ENCODE measurements around the gene TLCD4. TPM values are rescaled to one million over a fixed set of nuclear protein-coding genes. Genes with fewer than 3 reads are reported as not detected.

TLCD4 gene
- total RNA-seq, 1 experiment from 2014 or later: 14.1 TPM

DNA sequence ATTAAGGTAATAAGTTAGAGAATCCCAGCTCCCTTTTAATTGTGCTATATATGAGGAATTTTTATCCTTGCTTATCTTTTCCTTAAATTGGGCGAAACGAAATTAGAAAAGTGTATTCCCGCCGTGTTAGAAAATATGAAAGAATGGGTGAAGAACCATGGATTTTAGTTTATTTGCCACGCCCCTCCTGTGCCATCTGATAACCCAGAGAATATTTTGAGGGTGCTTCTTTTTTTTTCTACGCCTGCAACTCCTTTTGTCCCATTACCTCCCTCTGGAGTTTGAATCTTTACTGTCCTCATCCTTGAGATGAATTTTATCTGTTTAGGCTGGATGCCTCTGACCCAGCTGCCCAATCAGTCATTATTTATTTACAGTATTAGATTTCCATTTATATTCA is 1.6 kb downstream of the TLCD4 start:
- no peaks in the 10 kb centered on the region for H3K27me3 ChIP-seq (replicated peaks; ENCODE audit: control insufficient read depth, insufficient read depth, low read length)
- TSS peak; percentile 54 for BruUV-seq (replicated peaks)
- H3K9me3 Mint-ChIP-seq (ENCODE audit: unreplicated experiment): no peaks in the 10 kb centered on the region
- H3K27ac Mint-ChIP-seq (ENCODE audit: unreplicated experiment): no peak overlapping the region
- no peaks in the 10 kb centered on the region for H3K9me3 ChIP-seq
- intact Hi-C loops (cut with micrococcal nuclease; ENCODE audit: unreplicated experiment): no loop called here
- TF ChIP-seq, protein P1, sequence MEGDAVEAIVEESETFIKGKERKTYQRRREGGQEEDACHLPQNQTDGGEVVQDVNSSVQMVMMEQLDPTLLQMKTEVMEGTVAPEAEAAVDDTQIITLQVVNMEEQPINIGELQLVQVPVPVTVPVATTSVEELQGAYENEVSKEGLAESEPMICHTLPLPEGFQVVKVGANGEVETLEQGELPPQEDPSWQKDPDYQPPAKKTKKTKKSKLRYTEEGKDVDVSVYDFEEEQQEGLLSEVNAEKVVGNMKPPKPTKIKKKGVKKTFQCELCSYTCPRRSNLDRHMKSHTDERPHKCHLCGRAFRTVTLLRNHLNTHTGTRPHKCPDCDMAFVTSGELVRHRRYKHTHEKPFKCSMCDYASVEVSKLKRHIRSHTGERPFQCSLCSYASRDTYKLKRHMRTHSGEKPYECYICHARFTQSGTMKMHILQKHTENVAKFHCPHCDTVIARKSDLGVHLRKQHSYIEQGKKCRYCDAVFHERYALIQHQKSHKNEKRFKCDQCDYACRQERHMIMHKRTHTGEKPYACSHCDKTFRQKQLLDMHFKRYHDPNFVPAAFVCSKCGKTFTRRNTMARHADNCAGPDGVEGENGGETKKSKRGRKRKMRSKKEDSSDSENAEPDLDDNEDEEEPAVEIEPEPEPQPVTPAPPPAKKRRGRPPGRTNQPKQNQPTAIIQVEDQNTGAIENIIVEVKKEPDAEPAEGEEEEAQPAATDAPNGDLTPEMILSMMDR (IDR thresholded peaks at IDR 0.05; ENCODE audit: insufficient read depth in 1 of 2, low read depth in 1 of 2, low read length in 1 of 2, severe bottlenecking in 1 of 2, unreplicated experiment in 1 of 2): no peak
- peak overlapping the region; percentile 75 for H3K4me3 Mint-ChIP-seq (ENCODE audit: unreplicated experiment)
- no peaks in the 10 kb centered on the region for H3K36me3 ChIP-seq (ENCODE audit: control insufficient read depth, insufficient read depth, low read length)
- ChIA-PET CTCF (interaction anchor here (0.6 kb wide), 1 partner anchor 115 kb away, joined by 3 read pairs; no protein-coding TSS in a partner anchor), POLR2A (interaction anchor here (0.5 kb wide), 1 partner anchor 115 kb away, joined by 3 read pairs; no protein-coding TSS in a partner anchor)
- H3K4me1 Mint-ChIP-seq (ENCODE audit: low read depth, unreplicated experiment): peaks cover 20% of the 10 kb centered on the region
- H3K4me1 ChIP-seq: peaks cover 42% of the 10 kb centered on the region
- H3K27me3 Mint-ChIP-seq (ENCODE audit: insufficient read depth, unreplicated experiment): no peaks in the 10 kb centered on the region
- H3K4me3 ChIP-seq (ENCODE audit: low read depth, low read length): no peak overlapping the region
- no peak for DNase-seq
- H3K36me3 Mint-ChIP-seq (ENCODE audit: insufficient read depth, unreplicated experiment): no peaks in the 10 kb centered on the region

DNA sequence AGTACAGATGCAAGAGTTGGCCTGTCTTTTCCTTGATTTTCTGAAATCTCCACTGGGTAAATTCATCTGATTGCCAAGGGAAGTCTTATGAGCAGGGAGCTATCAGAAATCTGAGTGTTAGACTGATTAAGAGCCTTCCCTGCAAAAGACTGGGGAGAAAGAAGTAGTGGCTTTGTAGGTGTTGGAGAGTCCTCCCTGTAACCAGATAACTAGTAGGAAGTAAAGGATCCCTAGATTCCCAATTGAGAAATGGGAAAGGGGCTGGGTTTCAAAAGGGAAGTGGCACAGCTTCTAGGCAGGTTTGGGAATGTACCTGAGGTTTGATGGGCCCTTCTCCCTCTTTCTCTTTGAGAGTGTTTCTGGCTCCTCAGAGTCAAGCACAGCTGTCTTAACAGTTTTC is 2.1 kb downstream of the TLCD4 start:
- POLR2A ChIA-PET: interaction anchor here (0.5 kb wide), 1 partner anchor 114 kb away, joined by 3 read pairs; no protein-coding TSS in a partner anchor
- no TSS peak for BruUV-seq (replicated peaks)
- CTCF ChIA-PET: interaction anchor here (0.6 kb wide), 1 partner anchor 114 kb away, joined by 3 read pairs; no protein-coding TSS in a partner anchor
- Histone ChIP-seq H3K36me3 (ENCODE audit: control insufficient read depth, insufficient read depth, low read length) (no peaks in the 10 kb centered on the region), H3K9me3 (no peaks in the 10 kb centered on the region), H3K27me3 (replicated peaks; ENCODE audit: control insufficient read depth, insufficient read depth, low read length) (no peaks in the 10 kb centered on the region), H3K4me1 (peaks cover 42% of the 10 kb centered on the region), H3K4me3 (ENCODE audit: low read depth, low read length) (no peak overlapping the region)
- TF ChIP-seq, protein P1 (IDR thresholded peaks at IDR 0.05; ENCODE audit: insufficient read depth in 1 of 2, low read depth in 1 of 2, low read length in 1 of 2, severe bottlenecking in 1 of 2, unreplicated experiment in 1 of 2): no peak
- Mint-ChIP-seq H3K9me3 (ENCODE audit: unreplicated experiment) (no peaks in the 10 kb centered on the region), H3K4me3 (ENCODE audit: unreplicated experiment) (peak overlapping the region; percentile 75), H3K4me1 (ENCODE audit: low read depth, unreplicated experiment) (peaks cover 21% of the 10 kb centered on the region), H3K36me3 (ENCODE audit: insufficient read depth, unreplicated experiment) (no peaks in the 10 kb centered on the region), H3K27me3 (ENCODE audit: insufficient read depth, unreplicated experiment) (no peaks in the 10 kb centered on the region), H3K27ac (ENCODE audit: unreplicated experiment) (no peak overlapping the region)
- no peak for DNase-seq
- intact Hi-C loops (cut with micrococcal nuclease; ENCODE audit: unreplicated experiment): no loop called here

DNA sequence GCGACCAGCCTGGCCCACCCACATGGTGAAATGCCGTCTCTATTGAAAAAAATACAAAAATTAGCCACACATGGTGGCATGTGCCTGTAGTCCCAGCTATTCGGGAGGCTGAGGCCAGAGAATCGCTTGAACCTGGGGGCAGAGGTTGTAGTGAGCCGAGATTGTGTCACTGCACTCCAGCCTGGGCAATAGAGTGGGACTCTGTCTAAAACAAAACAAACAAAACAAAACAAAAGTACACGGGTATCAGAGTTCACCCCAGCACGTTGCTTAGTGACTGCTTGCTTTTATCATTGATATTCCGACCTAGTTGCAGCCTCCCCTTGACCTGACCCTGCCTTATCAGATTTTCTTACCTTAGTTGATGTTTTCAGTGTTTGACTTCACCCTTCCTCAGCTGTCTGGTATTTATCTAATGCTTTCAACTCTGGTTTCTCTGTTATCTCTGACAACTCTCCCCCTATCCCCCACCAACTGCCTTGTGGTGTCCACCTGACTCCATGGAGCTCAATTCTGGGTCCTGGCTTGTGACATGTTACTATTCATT is 5.1 kb downstream of the TLCD4 start:
- TF ChIP-seq, protein P1 (IDR thresholded peaks at IDR 0.05; ENCODE audit: insufficient read depth in 1 of 2, low read depth in 1 of 2, low read length in 1 of 2, severe bottlenecking in 1 of 2, unreplicated experiment in 1 of 2): no peak
- intact Hi-C loops (cut with micrococcal nuclease; ENCODE audit: unreplicated experiment): loop anchor here (1.0 kb wide), 1 partner anchor 53 kb away; no protein-coding TSS in a partner anchor
- peak; percentile 69 to 70 for DNase-seq
- ChIA-PET POLR2A (no interaction called here), CTCF (no interaction called here)
- Mint-ChIP-seq H3K4me1 (ENCODE audit: low read depth, unreplicated experiment) (peaks cover 14% of the 10 kb centered on the region), H3K9me3 (ENCODE audit: unreplicated experiment) (no peaks in the 10 kb centered on the region), H3K27me3 (ENCODE audit: insufficient read depth, unreplicated experiment) (no peaks in the 10 kb centered on the region), H3K36me3 (ENCODE audit: insufficient read depth, unreplicated experiment) (no peaks in the 10 kb centered on the region), H3K27ac (ENCODE audit: unreplicated experiment) (no peak overlapping the region), H3K4me3 (ENCODE audit: unreplicated experiment) (peak overlapping the region; percentile 2)
- BruUV-seq (replicated peaks): no TSS peak
- H3K4me3 ChIP-seq (ENCODE audit: low read depth, low read length): no peak overlapping the region
- H3K36me3 ChIP-seq (ENCODE audit: control insufficient read depth, insufficient read depth, low read length): no peaks in the 10 kb centered on the region
- H3K4me1 ChIP-seq: peaks cover 30% of the 10 kb centered on the region
- no peaks in the 10 kb centered on the region for H3K27me3 ChIP-seq (replicated peaks; ENCODE audit: control insufficient read depth, insufficient read depth, low read length)
- no peaks in the 10 kb centered on the region for H3K9me3 ChIP-seq

All from Caco-2 (cell line).